ENCODE results near the gene TXK. TPM values are rescaled to one million over a fixed set of nuclear protein-coding genes. Genes with fewer than 3 reads are reported as not detected.

TXK gene
- total RNA-seq, 4 donors from 2014 or later: 2.6 to 10.0 (median 6.8) TPM

DNA sequence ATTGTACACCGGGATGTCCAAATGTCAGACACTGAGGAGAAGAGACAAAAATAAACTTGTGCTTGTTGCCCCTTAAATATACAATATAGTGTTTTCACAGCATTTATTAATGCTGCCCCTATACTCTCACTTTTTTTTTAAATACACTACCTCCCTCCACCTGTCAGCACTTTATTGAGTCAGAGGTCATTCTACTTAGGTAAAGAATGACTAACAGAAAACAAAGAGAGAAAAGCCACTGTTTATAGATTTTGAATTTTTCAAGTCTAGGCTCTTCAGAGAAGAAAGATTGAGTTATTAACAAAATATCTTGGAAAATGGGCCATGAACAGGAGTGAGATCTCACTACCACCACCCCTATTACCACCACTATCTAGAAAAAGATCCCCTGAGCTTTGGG lies 59.4 kb downstream of the TXK start:
- H3K27ac ChIP-seq: no peak overlapping the region
- no peak for DNase-seq
- H3K27me3 ChIP-seq: no peaks in the 10 kb centered on the region
- H3K4me1 ChIP-seq: no peaks in the 10 kb centered on the region
- TF ChIP-seq POLR2AphosphoS5 (IDR thresholded peaks at IDR 0.05): no peak
- no peak for TF ChIP-seq POLR2A (IDR thresholded peaks at IDR 0.05)
- no peak for TF ChIP-seq EP300 (IDR thresholded peaks at IDR 0.05; ENCODE audit: low read depth)
- TF ChIP-seq, protein P1, sequence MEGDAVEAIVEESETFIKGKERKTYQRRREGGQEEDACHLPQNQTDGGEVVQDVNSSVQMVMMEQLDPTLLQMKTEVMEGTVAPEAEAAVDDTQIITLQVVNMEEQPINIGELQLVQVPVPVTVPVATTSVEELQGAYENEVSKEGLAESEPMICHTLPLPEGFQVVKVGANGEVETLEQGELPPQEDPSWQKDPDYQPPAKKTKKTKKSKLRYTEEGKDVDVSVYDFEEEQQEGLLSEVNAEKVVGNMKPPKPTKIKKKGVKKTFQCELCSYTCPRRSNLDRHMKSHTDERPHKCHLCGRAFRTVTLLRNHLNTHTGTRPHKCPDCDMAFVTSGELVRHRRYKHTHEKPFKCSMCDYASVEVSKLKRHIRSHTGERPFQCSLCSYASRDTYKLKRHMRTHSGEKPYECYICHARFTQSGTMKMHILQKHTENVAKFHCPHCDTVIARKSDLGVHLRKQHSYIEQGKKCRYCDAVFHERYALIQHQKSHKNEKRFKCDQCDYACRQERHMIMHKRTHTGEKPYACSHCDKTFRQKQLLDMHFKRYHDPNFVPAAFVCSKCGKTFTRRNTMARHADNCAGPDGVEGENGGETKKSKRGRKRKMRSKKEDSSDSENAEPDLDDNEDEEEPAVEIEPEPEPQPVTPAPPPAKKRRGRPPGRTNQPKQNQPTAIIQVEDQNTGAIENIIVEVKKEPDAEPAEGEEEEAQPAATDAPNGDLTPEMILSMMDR (IDR thresholded peaks at IDR 0.05): no peak
- H3K36me3 ChIP-seq: no peaks in the 10 kb centered on the region
- no peak overlapping the region for H3K4me3 ChIP-seq
- in situ Hi-C loops (cut with MboI; ENCODE audit: low pct_ligation_motif_present in 1 of 4, low pct_unique_long_range_greater_than_20kb in 1 of 4, low sequenced_read_pairs in 3 of 4) (no loop called here), intact Hi-C loops (cut with DNase I; ENCODE audit: low total_unique reads) (no loop called here)
- no peaks in the 10 kb centered on the region for H3K9me3 ChIP-seq
- WGBS, 2 donors (ENCODE audit: low coverage in 1 of 2): 92 to 100% methylated on average over 1 of the region's 1 CpG

DNA sequence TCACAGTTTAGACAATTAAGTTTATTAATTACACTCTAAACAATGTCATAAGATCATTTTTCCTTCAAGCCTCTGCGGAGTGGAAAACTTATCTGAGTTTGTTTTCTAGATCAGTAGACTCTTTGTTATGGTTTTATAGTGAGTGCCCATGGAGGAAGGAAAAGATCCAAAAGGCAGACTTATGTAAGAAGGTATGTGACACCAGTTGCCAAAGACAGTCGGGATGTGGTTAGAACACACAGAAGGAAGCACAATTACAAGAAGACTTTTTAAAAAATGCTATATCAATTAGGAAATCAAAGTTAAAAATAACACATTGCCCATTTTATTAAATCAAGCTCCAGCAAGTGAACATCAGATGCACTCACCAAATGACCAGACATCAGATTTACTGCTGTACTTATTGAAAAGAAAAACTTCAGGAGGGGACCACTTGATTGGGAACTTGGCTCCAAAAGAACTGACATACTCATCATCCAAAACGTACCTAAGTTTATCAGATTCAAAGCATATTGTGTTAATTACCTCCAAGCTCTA lies 60.4 kb downstream of the TXK start:
- in situ Hi-C loops (cut with MboI; ENCODE audit: low pct_ligation_motif_present in 1 of 4, low pct_unique_long_range_greater_than_20kb in 1 of 4, low sequenced_read_pairs in 3 of 4): no loop called here
- intact Hi-C loops (cut with DNase I; ENCODE audit: low total_unique reads): no loop called here
- DNase-seq: no peak
- TF ChIP-seq POLR2A (IDR thresholded peaks at IDR 0.05) (no peak), POLR2AphosphoS5 (IDR thresholded peaks at IDR 0.05) (no peak), EP300 (IDR thresholded peaks at IDR 0.05; ENCODE audit: low read depth) (no peak)
- TF ChIP-seq, protein P1 (IDR thresholded peaks at IDR 0.05): no peak
- Histone ChIP-seq H3K4me3 (no peak overlapping the region), H3K4me1 (no peaks in the 10 kb centered on the region), H3K9me3 (no peaks in the 10 kb centered on the region), H3K27me3 (no peaks in the 10 kb centered on the region), H3K27ac (no peak overlapping the region), H3K36me3 (no peaks in the 10 kb centered on the region)
- WGBS, 2 donors (ENCODE audit: low coverage in 1 of 2): 33 to 53% methylated on average over 2 to 3 of the region's 3 CpGs

DNA sequence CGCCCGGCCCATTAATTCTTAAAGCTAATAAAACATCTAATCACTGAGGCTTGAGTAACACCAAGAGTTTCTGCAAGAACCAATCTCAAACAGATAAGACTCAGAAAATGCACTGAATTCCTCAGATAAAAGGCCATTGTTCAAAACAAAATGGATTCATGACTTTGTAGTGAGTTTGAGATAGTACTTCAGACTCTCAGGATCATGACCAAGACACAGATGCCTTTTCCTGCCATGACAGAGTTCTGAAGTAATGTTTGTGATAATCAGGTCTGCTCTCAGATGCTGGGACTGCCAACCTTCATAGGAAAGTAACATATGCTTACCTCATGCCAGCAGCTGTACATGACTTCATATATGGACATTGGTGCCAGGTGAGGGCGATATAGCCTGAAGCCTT lies 62.9 kb downstream of the TXK start:
- H3K36me3 ChIP-seq: no peaks in the 10 kb centered on the region
- no peaks in the 10 kb centered on the region for H3K9me3 ChIP-seq
- H3K27me3 ChIP-seq: no peaks in the 10 kb centered on the region
- DNase-seq: no peak
- H3K27ac ChIP-seq: no peak overlapping the region
- no peaks in the 10 kb centered on the region for H3K4me1 ChIP-seq
- WGBS, 2 donors (ENCODE audit: low coverage in 1 of 2): 67 to 97% methylated on average over 1 to 3 of the region's 3 CpGs
- in situ Hi-C loops (cut with MboI; ENCODE audit: low pct_ligation_motif_present in 1 of 4, low pct_unique_long_range_greater_than_20kb in 1 of 4, low sequenced_read_pairs in 3 of 4): no loop called here
- intact Hi-C loops (cut with DNase I; ENCODE audit: low total_unique reads): no loop called here
- TF ChIP-seq EP300 (IDR thresholded peaks at IDR 0.05; ENCODE audit: low read depth) (no peak), POLR2AphosphoS5 (IDR thresholded peaks at IDR 0.05) (no peak), POLR2A (IDR thresholded peaks at IDR 0.05) (no peak)
- TF ChIP-seq, protein P1 (IDR thresholded peaks at IDR 0.05): no peak
- H3K4me3 ChIP-seq: no peak overlapping the region

DNA sequence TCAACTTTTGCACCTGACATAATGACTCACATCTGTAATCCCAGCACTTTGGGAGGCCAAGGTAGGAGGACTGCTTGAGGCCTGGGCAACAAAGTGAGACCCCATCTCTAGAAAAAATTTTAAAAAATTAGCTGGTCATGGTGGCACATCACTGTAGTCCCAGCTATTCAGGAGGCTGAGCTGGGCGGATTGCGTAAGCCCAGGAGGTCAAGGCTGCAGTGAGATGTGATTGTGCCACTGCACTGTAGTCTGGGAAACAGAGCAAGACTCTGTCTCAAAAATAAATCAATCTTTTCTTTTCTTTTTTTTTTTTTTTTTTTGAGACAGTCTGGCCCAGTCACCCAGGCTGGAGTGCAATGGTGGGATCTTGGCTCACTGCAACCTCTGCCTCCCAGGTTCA lies 65.0 kb downstream of the TXK start:
- Histone ChIP-seq H3K27me3 (no peaks in the 10 kb centered on the region), H3K9me3 (no peaks in the 10 kb centered on the region), H3K4me3 (no peak overlapping the region), H3K4me1 (no peaks in the 10 kb centered on the region), H3K27ac (no peak overlapping the region), H3K36me3 (no peaks in the 10 kb centered on the region)
- TF ChIP-seq EP300 (IDR thresholded peaks at IDR 0.05; ENCODE audit: low read depth) (no peak), POLR2A (IDR thresholded peaks at IDR 0.05) (no peak), POLR2AphosphoS5 (IDR thresholded peaks at IDR 0.05) (no peak)
- TF ChIP-seq, protein P1 (IDR thresholded peaks at IDR 0.05): no peak
- 47% methylated on average over 2 of the region's 2 CpGs; no CpG with 5 or more reads in 1 of the 2 donors for WGBS, 2 donors (ENCODE audit: low coverage in 1 of 2)
- in situ Hi-C loops (cut with MboI; ENCODE audit: low pct_ligation_motif_present in 1 of 4, low pct_unique_long_range_greater_than_20kb in 1 of 4, low sequenced_read_pairs in 3 of 4): no loop called here
- intact Hi-C loops (cut with DNase I; ENCODE audit: low total_unique reads): no loop called here
- DNase-seq: no peak
